ENCODE data around the gene SGTB.

Gene SGTB

DNA sequence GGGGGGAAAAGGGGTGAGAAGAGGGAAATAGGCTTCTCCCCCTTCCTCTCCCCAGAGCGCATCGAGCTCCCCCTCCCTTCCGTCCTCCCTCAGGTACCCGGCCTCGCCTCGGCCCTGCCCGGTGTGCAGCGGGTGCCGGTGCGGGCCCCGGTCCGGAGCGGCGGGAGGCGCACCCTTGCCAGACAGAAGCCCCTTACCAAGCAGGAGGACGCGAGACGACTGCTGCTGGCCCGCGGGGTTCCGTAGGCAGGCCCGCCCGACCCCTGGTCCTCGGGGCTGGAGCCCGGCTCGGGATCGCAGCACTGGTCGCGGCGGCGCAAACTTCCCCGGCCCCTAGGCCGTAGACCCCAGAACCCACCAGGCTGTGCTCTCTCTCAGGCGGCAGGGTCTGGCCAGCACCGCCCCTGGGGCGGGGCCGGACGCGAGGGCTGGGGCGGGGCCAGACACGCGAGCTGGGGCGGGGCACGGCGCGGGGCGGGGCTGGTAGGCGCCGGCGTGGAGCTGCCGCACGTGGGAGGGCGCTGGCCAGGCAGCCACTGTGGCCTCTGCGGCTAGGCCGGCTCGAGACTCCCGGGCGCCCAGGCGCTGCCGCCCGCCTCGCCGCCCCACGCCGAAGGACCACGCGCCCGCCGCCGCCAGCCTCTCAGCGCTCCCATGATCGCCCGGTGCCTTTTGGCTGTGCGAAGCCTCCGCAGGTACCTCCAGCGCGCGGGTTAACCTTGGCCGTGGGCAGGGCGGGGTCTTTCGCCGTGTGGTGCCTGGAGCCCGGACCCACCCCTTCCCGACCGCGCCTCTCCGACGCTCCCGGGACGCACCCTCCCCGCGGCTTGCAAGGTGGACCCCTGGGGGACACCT is at the start of gene SGTB, which contains the start of gene NLN:
Gene SGTB (minus strand): TSS at position 390 of the 855 bp plus-strand sequence. CDS start 1,302 bp downstream, outside the sequence.
Gene NLN (plus strand): TSS at position 486 of the 855 bp plus-strand sequence. CDS start 169 bp downstream, at position 655.
- peak; percentile 85 for DNase-seq (ENCODE audit: low spot score)

- no peak for DNase-seq (ENCODE audit: low spot score)
Observed at GRCh38 chr5:65771266-65771665, 49.4 kb upstream of the SGTB start.

DNA sequence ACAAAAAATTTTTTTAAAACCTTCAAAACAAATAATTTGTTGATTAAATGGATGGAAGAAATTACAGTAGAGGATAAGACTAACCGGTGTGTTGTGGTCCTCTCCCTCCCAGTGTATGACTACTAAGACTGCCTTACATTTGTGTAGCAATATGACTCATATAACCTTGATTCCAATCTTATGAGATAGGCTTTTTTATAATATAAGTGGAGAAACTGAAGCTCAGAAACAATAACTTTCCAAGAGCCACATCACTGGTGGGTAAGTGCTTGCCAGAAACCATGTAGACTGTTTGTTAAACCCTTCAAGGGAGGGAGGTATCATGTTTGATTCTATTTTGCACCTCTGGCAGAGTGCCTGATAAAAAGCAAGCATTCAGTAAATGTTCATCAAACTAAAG is 47.6 kb upstream of the SGTB start:
- DNase-seq (ENCODE audit: low spot score): no peak

- DNase-seq (ENCODE audit: low spot score): no peak
Observed at GRCh38 chr5:65768723-65769346, 46.9 kb upstream of the SGTB start.

DNA sequence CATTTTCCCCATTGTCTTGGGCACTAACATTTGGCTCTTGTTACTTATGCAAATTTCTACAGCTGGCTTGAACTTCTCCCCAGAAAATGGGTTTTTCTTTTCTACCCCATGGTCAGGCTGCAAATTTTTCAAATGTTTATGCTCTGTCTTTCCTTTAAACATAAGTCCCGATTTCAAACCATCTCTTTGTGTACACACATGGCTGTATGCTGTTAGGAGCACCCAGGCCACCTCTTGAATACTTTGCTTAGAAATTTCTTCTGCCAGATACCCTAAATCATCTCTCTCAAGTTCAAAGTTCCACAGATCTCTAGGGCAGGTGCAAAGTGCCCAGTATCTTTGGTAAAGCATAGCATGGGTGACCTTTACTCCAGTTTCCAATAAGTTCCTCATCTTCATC is 45.7 kb upstream of the SGTB start:
- no peak for DNase-seq (ENCODE audit: low spot score)

DNA sequence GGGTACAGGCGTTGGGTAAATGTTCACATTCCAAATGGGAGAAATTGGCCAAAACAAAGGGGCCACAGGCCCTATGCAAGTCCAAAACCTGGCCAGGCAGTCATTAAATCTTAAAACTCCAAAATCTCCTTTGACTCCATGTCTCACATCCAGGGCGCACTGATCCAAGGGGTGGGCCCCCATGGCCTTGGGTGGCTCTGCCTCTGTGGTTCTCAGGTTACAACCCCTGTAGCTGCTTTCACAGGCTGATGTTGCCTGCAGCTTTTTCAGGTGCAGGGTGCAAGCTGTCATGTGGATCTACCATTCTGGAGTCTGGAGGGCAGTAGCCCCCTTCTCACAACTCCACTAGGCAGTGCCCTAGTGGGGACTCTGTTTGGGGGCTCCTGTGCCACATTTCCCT is 44.9 kb upstream of the SGTB start:
- DNase-seq (ENCODE audit: low spot score): no peak

DNA sequence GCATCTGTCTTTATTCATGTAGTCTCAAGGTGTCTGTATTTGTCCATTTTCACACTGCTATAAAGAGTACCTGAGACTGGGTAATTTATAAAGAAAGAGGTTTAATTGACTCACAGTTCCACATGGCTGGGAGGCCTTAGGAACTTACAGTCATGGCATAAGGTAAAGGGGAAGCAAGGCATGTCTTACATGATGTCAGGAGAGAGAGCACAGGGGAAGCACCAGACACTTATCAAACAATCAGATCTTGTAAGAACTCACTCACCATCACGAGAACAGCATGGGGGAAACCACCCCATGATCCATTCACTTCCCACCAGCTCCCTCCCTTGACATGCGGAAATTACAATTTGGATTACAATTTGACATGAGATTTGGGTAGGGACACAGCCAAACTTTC is 44.3 kb upstream of the SGTB start:
- DNase-seq (ENCODE audit: low spot score): no peak

DNA sequence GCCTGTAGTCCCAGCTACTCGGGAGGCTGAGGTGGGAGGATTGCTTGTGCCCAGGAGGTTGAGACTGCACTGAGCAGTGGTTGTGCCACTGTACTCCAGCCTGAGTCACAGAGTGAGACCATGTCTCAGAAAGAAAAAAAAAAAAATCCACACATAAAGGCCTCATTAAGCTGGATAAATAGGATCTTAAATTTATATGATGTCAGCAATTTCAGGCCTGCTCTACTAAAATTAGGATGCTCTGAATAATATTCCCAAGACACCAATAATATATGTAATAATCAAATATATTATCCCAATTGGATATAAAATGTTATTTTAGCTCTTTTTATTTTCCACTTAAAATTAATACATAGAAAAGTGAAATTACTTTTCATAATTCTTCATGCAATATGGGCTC is 43.7 kb upstream of the SGTB start:
- no peak for DNase-seq (ENCODE audit: low spot score)

GRCh38 chr5:65762234-65762633 is 40.3 kb upstream of the SGTB start:
- no peak for DNase-seq (ENCODE audit: low spot score)

DNA sequence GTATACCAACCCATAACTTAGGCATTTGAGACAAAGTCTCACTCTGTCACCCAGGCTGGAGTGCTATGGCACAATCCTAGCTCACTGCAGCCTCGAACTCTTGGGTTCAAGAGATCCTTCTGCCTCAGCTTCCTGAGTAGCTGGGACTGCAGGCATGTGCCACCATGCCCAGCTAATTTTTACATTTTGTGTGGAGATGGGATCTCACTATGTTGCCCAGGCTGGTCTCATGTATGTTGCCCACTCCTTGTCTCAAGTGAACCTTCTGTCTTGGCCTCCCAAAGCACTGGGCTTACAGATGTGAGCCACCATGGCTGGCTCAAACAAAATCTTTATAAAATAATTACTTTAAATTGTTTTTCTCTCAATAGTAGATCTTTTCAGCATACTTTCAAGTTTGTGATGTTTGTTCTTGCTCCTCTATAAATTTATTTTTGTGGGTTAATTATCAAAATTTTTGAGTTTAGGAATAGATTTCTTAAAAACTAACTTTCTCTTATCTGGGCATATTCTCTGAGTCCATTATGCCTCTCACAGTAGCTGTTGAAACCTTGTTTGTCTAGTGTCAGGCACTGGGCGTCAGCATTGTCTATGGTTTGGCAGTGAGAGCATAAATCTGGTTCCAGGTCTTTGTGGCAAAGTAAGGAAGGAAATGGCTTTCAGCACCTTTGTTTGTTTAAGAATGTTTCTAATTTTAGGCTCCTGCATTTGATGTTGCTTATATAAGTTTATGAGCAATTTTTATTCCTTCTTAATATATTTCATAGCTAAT is 38.8 kb upstream of the SGTB start:
- DNase-seq (ENCODE audit: low spot score): no peak

GRCh38 chr5:65758546-65759144 is 36.7 kb upstream of the SGTB start:
- no peak for DNase-seq (ENCODE audit: low spot score)

GRCh38 chr5:65753189-65753588 is 31.3 kb upstream of the SGTB start:
- DNase-seq (ENCODE audit: low spot score): no peak

DNA sequence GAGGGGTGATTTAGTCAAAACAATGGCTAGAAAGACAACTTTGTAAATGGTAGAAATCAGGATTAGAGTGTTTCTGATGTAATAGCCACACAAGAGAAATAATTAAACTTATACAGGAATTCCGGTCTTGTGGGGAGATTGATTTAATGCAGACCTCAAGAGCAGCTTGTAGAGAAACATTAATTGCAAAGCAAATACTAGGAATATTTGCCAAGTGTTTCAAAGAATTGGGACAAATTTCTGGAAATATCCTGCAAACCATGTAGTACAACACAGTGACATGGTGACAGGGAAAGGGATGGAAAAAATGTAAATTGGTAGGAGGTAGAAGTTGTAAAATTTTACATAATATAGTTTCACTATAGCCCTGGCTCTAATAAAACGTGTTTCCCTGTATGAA is 29.0 kb upstream of the SGTB start:
- no peak for DNase-seq (ENCODE audit: low spot score)

DNA sequence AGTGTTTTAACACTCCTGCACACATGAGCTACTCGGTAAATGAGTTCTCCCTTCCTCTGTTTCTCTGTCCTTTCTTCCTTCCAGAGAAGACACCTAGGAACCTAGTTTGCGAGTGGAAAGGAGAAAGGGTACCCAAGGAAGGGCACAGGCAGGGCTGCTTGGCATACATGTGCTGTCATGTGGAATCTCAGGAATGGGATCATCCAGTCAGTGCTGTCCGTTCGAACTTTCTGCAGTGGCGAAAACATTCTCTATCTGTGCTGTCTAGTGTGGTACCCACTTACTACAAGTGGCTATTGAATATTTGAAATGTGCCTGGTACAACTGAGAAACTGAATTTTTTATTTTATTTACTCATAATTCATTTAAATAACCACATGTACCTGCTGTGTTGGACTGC is 28.0 kb upstream of the SGTB start:
- DNase-seq (ENCODE audit: low spot score): no peak

- DNase-seq (ENCODE audit: low spot score): no peak
Observed at GRCh38 chr5:65749221-65749844, 27.4 kb upstream of the SGTB start.

DNA sequence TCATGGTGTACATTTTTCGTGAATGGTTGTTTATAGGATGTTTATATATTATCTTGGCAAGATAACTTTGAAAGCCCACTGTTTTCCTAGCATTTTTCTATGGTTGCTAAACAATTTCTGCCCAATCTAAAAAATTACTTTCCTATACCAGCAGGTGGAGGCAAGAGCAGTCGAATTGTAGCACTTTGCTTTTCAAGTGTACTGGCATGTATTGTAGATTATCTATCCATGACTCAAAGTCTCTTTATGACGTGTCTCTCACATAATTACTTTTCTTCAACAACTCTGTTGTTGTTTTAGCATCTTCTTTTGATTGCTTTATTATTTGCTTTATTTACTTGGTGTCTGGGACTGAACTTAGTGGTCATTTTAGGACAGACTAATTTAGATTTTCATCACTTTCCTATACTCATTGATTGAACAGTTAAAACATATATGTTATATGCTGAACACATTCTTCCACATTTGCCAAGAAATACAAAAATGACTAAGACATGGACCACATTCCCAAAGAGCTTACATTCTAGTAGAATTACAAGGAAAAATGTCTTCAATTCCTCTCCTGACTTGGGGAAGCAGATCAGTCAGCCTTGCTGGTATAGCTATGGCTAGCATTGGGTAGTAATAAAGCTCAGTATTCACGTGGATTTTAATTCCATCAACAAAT is 20.8 kb upstream of the SGTB start:
- peak; percentile 72 for DNase-seq (ENCODE audit: low spot score)

DNA sequence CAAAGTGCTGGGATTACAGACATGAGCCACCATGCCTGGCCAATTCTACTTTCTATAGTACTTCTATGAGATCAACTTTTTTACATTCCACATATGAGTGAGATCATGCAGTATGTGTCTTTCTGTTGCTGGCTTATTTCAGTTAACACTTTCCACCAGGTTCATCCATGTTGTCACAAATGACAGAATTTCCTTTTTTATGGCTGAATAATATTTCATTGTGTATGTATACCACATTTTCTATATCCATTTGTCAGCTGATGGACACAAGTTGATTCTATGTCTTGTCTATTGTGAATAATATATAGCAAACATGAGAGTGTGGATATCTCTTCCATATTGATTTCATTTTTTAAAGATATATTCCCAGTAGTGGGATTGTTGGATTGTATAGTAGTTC is 17.3 kb upstream of the SGTB start:
- DNase-seq (ENCODE audit: low spot score): no peak

DNA sequence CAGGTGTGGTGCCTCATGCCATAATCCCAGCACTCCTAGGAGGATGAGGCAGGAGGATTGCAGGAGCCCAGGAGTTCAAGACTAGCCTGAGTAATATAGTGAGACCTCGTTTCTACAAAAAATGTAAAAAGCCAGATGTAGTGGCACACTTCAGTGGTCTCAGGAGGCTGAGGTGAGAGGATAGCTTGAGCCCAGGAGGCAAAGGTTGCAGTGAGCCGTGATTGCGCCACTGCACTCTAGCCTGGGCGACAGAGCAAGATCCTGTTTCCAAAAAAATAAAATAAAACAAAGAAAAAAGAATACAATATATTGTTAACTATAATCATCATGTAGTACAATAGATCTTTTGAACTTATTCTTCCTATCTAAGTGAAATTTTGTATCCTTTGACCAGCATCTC is 16.4 kb upstream of the SGTB start:
- DNase-seq (ENCODE audit: low spot score): no peak

DNA sequence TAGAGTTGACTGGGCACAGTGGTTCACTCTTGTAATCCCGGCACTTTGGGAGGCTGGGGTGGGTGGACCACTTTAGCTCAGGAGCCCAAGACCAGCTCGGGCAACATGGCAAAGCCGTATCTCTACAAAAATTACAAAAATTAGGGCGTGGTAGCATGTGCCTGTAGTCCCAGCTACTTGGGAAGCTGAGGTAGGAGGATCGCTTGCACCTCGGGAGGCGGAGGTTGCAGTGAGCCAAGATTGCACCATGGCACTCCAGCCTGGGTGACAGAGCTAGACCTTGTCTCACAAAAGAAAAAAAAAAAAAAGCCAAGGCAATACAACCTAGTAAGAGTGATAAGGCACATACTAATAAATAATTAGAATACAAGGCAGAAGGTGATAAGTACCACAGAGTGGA is 15.9 kb upstream of the SGTB start:
- no peak for DNase-seq (ENCODE audit: low spot score)

GRCh38 chr5:65736011-65736410 is 14.1 kb upstream of the SGTB start:
- no peak for DNase-seq (ENCODE audit: low spot score)

GRCh38 chr5:65734921-65735320 is 13.0 kb upstream of the SGTB start:
- no peak for DNase-seq (ENCODE audit: low spot score)

Data from NAMALWA (cell line).